Measurements from ENCODE around the gene RAB3IL1. TPM values are rescaled to one million over a fixed set of nuclear protein-coding genes. Genes with fewer than 3 reads are reported as not detected.

RAB3IL1 gene
- total and polyA plus RNA-seq, 2 of the 13 experiments (the other 11 are each of a cell fraction or from before 2014, with no cell fraction given) = 1.2 to 2.0 TPM

GRCh38 chr11:61948505-61948904 lies 31.1 kb upstream of the RAB3IL1 start:
- peak; percentile 62; the same call in 1 of the 2 replicates for TF ChIP-seq ZNF629 (CRISPR knock-in tag; conservative IDR thresholded peaks at IDR 0.05)
- TF ChIP-seq MEF2D (CRISPR knock-in tag; IDR thresholded peaks at IDR 0.05) = no peak
- TF ChIP-seq MTF1 (CRISPR knock-in tag; IDR thresholded peaks at IDR 0.05) = no peak
- TF ChIP-seq CEBPB (IDR thresholded peaks at IDR 0.05; ENCODE audit: borderline replicate concordance, low read depth, low read length) = 0 out of 2 replicates have a peak, but pooled peaks have one; percentile 53
- ChIA-PET POLR2A (interaction anchor here (1.1 to 10.3 kb wide), 13 partner anchors 13 to 133 kb away, joined by 3 to 138 read pairs (median 20); partner anchors contain the start of gene FTH1), CTCF (ENCODE audit: low intra/inter-chr PET ratio, low total read pairs) (interaction anchor here (2.1 to 4.9 kb wide), 3 partner anchors 50 to 106 kb away, joined by 6 to 124 read pairs (median 7); no protein-coding TSS in a partner anchor)
- 23% methylated on average over 7 of the region's 7 CpGs for WGBS (ENCODE audit: low lambda C conversion rate)
- Histone ChIP-seq H3K79me2 (ENCODE audit: insufficient read depth, low read length) (no peaks in the 10 kb centered on the region), H2AFZ (ENCODE audit: low read length) (no peak overlapping the region), H3K27me3 (ENCODE audit: control insufficient read depth in 1 of 2, insufficient read depth in 2 of 2, low read length in 2 of 2) (peaks cover 1 to 19% of the 10 kb centered on the region in 2 experiments; a peak in 3 of 5 replicates), H3K36me3 (replicated peaks in 1 of 2; ENCODE audit: control insufficient read depth in 1 of 2, insufficient read depth in 2 of 2, low read length in 2 of 2) (no peaks in the 10 kb centered on the region), H3K27ac (ENCODE audit: extremely low read length, insufficient read depth, low read length) (no peak overlapping the region), H3K9me3 (ENCODE audit: low read length) (no peaks in the 10 kb centered on the region), H3K4me2 (ENCODE audit: low read depth, low read length) (no peak overlapping the region), H3K4me1 (ENCODE audit: insufficient read depth, low read length) (peaks cover 21% of the 10 kb centered on the region; the same call in 1 of the 2 replicates), H3K4me3 (replicated peaks in 1 of 3; ENCODE audit: insufficient read depth in 1 of 3, low read depth in 2 of 3, low read length in 3 of 3) (no peak overlapping the region), H4K20me1 (ENCODE audit: insufficient read depth, low read length) (no peaks in the 10 kb centered on the region), H3K9ac (ENCODE audit: insufficient read depth, low read depth, low read length) (no peak overlapping the region)
- no peak for ATAC-seq
- DNase-seq (ENCODE audit: low spot score) = no peak
- FAIRE-seq = no peak
- intact Hi-C loops (cut with micrococcal nuclease; ENCODE audit: unreplicated experiment) (loop anchor here (5.0 kb wide), 1 partner anchor 159 kb away; no protein-coding TSS in a partner anchor), in situ Hi-C loops (cut with HindIII; ENCODE audit: extremely low pct_ligation_motif_present, low pct_unique_long_range_greater_than_20kb) (loop anchor here (5.0 kb wide), 2 partner anchors 51 to 109 kb away; no protein-coding TSS in a partner anchor)
- no TSS peak for BruUV-seq (replicated peaks)

GRCh38 chr11:61947486-61948210 lies 30.3 kb upstream of the RAB3IL1 start:
- Histone ChIP-seq H3K27ac (ENCODE audit: extremely low read length, insufficient read depth, low read length) (no peak overlapping the region), H3K9ac (ENCODE audit: insufficient read depth, low read depth, low read length) (no peak overlapping the region), H3K4me1 (ENCODE audit: insufficient read depth, low read length) (peaks cover 21% of the 10 kb centered on the region; the same call in 1 of the 2 replicates), H3K36me3 (replicated peaks in 1 of 2; ENCODE audit: control insufficient read depth in 1 of 2, insufficient read depth in 2 of 2, low read length in 2 of 2) (no peaks in the 10 kb centered on the region), H3K27me3 (ENCODE audit: control insufficient read depth in 1 of 2, insufficient read depth in 2 of 2, low read length in 2 of 2) (peaks cover 1 to 19% of the 10 kb centered on the region in 2 experiments; a peak in 3 of 5 replicates), H2AFZ (ENCODE audit: low read length) (no peak overlapping the region), H3K4me3 (replicated peaks in 1 of 3; ENCODE audit: insufficient read depth in 1 of 3, low read depth in 2 of 3, low read length in 3 of 3) (no peak overlapping the region), H3K79me2 (ENCODE audit: insufficient read depth, low read length) (no peaks in the 10 kb centered on the region), H3K4me2 (ENCODE audit: low read depth, low read length) (no peak overlapping the region), H4K20me1 (ENCODE audit: insufficient read depth, low read length) (no peaks in the 10 kb centered on the region), H3K9me3 (ENCODE audit: low read length) (no peaks in the 10 kb centered on the region)
- WGBS (ENCODE audit: low lambda C conversion rate) = under 1% methylated on average over 4 of the region's 8 CpGs
- intact Hi-C loops (cut with micrococcal nuclease; ENCODE audit: unreplicated experiment) = loop anchor here (1.0 to 5.0 kb wide), 4 partner anchors 48 to 160 kb away; no protein-coding TSS in a partner anchor
- ChIA-PET POLR2A (interaction anchor here (0.6 to 10.3 kb wide), 11 partner anchors 14 to 134 kb away, joined by 3 to 138 read pairs (median 10); partner anchors contain the start of gene FTH1), CTCF (ENCODE audit: low intra/inter-chr PET ratio, low total read pairs) (interaction anchor here (1.2 to 4.9 kb wide), 6 partner anchors 49 to 150 kb away, joined by 3 to 124 read pairs (median 6); no protein-coding TSS in a partner anchor)
- BruUV-seq (replicated peaks) = no TSS peak
- FAIRE-seq (peak; percentile 91), DNase-seq (ENCODE audit: low spot score) (peak; percentile 73), ATAC-seq (peak; percentile 85)
- in situ Hi-C loops (cut with HindIII; ENCODE audit: extremely low pct_ligation_motif_present, low pct_unique_long_range_greater_than_20kb) = loop anchor here (5.0 kb wide), 2 partner anchors 50 to 110 kb away; no protein-coding TSS in a partner anchor
- TF ChIP-seq ZIK1 (CRISPR knock-in tag; IDR thresholded peaks at IDR 0.05; ENCODE audit: borderline replicate concordance, low read depth) (0 out of 2 replicates have a peak, but pooled peaks have one; percentile 49), STAG1 (CRISPR knock-in tag; IDR thresholded peaks at IDR 0.05) (peak; percentile 98), ZGPAT (CRISPR knock-in tag; IDR thresholded peaks at IDR 0.05) (peak; percentile 50; the same call in 1 of the 2 replicates), ZNF205 (CRISPR knock-in tag; IDR thresholded peaks at IDR 0.05) (0 out of 2 replicates have a peak, but pooled peaks have one; percentile 47), ZNF724P (CRISPR knock-in tag; IDR thresholded peaks at IDR 0.05; ENCODE audit: borderline replicate concordance) (no peak), IKZF5 (CRISPR knock-in tag; IDR thresholded peaks at IDR 0.05) (peak; percentile 47; the same call in 1 of the 2 replicates)
